Thoracic aorta (tissue), 2 donors: ENCODE results near the gene CHRNB2. TPM values are rescaled to one million over a fixed set of nuclear protein-coding genes. Genes with fewer than 3 reads are reported as not detected.

ENCODE experiments used
- ATAC-seq: fragments of 150-250 bp; one replicate; pipeline ENCODE4 v1.8.0; 2017; ENCODE audit warnings: low read depth; ENCODE audit not compliant: insufficient number of reproducible peaks, low FRiP score
- DNase-seq: peaks from one replicate; pipeline ENCODE4 v3.0.0-alpha.2; 2020; ENCODE audit warnings: low spot score
- H3K27ac ChIP-seq, 2 donors: fragments of 200-600 bp; sonication (generic); 1 replicate in 1 of 2; 2 replicates in 1 of 2; pipeline ENCODE4 v1.5.1; 2016; ENCODE audit warnings: mild to moderate bottlenecking in 2 of 2, moderate library complexity in 2 of 2
- H3K27me3 ChIP-seq: fragments of 200-600 bp; sonication (generic); replicated peaks from 2 replicates; pipeline ENCODE4 v1.6.0; 2016; ENCODE audit warnings: mild to moderate bottlenecking; ENCODE audit not compliant: insufficient read depth
- H3K36me3 ChIP-seq: fragments of 200-600 bp; sonication (generic); one replicate; pipeline ENCODE4 v1.5.1; 2016
- H3K4me1 ChIP-seq, 2 donors: fragments of 200-600 bp; sonication (generic); 1 replicate in 1 of 2; 2 replicates in 1 of 2; pipeline versions ENCODE4 v1.5.1 to v1.6.0; 2016; ENCODE audit warnings: low read depth in 2 of 2, mild to moderate bottlenecking in 1 of 2; ENCODE audit not compliant: control insufficient read depth in 1 of 2
- H3K4me3 ChIP-seq: fragments of 200-600 bp; sonication (generic); 2 replicates; pipeline ENCODE4 v1.5.1; 2016; ENCODE audit warnings: mild to moderate bottlenecking
- H3K9me3 ChIP-seq: fragments of 200-600 bp; sonication (generic); 2 replicates; pipeline ENCODE4 v1.5.1; 2016
- total RNA-seq, 2 donors: library from RNA; depleted of rRNA; stranded (reverse); fragments of >200 nt; gene quantifications; one replicate each; pipeline versions ENCODE4 v1.1.0 to v1.2.3, GENCODE V29; 2016
- TF ChIP-seq, protein P1 (sequence below): fragments of 200-600 bp; sonication (generic); IDR thresholded peaks from one replicate; pipeline ENCODE4 v1.5.1; 2019; ENCODE audit warnings: antibody characterized with exemption

CHRNB2 gene
- total RNA-seq, 2 donors from 2014 or later = not detected

DNA sequence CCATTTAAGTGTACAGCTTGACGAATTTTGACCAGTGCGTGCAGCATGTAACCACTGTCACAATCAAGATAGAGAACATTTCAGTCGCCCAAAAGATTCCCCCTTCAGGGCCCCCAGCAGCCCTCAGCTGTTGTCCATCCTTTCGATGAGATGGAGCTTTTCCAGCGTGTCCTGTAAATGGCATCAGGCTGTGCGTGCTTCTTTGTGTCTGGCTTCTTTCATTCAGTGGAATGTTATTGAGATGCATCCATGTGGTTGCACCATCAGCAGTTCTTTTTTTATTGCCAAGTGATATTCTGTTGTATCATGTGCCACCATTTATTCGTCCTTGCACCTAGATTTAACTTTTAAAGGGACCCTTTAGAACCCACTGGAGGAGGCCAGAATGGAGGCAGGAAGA lies 31.0 kb upstream of the CHRNB2 start:
- no peak overlapping the region for H3K27ac ChIP-seq
- H3K9me3 ChIP-seq = no peaks in the 10 kb centered on the region
- no peaks in the 10 kb centered on the region for H3K36me3 ChIP-seq
- ATAC-seq = no peak
- no peaks in the 10 kb centered on the region for H3K27me3 ChIP-seq
- H3K4me1 ChIP-seq = no peaks in the 10 kb centered on the region
- TF ChIP-seq, protein P1, sequence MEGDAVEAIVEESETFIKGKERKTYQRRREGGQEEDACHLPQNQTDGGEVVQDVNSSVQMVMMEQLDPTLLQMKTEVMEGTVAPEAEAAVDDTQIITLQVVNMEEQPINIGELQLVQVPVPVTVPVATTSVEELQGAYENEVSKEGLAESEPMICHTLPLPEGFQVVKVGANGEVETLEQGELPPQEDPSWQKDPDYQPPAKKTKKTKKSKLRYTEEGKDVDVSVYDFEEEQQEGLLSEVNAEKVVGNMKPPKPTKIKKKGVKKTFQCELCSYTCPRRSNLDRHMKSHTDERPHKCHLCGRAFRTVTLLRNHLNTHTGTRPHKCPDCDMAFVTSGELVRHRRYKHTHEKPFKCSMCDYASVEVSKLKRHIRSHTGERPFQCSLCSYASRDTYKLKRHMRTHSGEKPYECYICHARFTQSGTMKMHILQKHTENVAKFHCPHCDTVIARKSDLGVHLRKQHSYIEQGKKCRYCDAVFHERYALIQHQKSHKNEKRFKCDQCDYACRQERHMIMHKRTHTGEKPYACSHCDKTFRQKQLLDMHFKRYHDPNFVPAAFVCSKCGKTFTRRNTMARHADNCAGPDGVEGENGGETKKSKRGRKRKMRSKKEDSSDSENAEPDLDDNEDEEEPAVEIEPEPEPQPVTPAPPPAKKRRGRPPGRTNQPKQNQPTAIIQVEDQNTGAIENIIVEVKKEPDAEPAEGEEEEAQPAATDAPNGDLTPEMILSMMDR = no peak
- no peak overlapping the region for H3K4me3 ChIP-seq
- no peak for DNase-seq

DNA sequence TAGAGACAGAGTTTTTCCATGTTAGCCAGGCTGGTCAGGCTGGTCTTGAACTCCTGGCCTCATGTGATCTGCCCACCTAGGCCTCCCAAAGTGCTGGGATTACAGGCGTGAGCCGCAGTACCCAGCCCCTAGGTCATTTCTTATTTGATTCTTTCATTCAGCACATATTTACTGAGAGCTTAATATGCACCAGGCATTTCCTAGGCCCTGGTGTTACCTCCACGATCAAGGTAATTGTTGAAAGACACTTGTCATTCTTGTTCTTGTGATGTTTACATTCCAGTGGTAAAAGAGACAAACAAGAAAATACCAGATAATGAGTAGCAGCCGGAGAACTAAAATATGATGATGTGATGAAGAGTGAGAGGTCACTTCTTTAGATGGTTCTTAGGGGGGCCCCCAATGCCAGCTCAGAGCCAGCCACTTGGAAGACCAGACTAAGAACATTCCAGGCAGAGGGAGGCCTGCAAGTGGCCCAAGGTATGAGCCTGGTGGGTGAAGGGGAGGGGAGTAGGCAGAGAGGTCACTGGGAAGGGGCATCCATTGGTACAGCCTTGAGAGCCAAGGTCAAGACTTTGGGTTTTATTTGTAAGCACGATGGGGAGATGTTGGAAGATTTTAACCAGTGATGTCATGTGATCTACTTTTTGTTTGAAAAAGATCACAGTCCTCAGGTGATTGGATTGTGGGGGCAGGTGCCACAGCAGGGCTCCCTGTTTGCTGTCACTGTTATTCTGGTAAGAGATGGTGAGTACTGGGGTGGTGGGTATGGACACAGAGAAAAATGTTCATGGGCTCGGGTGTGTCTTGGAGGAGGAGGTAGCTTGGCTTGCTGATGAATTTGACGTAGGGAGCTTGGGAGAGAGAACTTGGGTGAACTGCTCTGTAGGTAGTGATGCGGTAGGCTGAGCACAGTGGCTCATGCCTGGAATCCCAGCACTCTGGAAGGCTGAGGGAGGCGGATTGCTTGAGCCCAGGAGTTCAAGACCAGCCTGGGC lies 27.8 kb upstream of the CHRNB2 start:
- no peaks in the 10 kb centered on the region for H3K27me3 ChIP-seq
- no peak for ATAC-seq
- H3K27ac ChIP-seq = no peak overlapping the region
- no peaks in the 10 kb centered on the region for H3K9me3 ChIP-seq
- TF ChIP-seq, protein P1 = no peak
- no peak overlapping the region for H3K4me3 ChIP-seq
- no peaks in the 10 kb centered on the region for H3K4me1 ChIP-seq
- H3K36me3 ChIP-seq = no peaks in the 10 kb centered on the region
- DNase-seq = no peak

DNA sequence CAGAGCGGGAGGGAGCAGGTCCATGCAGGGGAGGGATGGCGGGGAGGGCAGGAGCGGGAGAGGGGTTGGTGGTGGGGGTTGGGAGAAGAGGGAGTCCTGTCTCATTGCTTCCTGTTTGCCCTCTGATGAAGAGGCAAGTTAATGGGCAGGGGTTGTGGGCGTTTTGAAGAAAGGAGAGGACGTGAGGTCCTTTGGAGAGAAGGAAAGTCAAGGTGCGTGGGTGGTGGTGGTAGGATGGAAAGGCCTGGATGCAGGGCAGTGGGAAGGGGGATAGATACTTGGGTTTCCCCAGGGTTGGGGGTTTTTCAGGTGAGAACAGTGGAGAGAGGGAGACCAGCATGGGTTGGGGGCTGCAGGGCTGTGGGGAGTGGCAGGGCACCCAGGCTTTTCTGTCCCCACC lies 26.3 kb upstream of the CHRNB2 start:
- Histone ChIP-seq H3K36me3 (no peaks in the 10 kb centered on the region), H3K27ac (no peak overlapping the region), H3K27me3 (no peaks in the 10 kb centered on the region), H3K4me3 (no peak overlapping the region), H3K9me3 (no peaks in the 10 kb centered on the region), H3K4me1 (no peaks in the 10 kb centered on the region)
- TF ChIP-seq, protein P1 = no peak
- DNase-seq (no peak), ATAC-seq (no peak)

DNA sequence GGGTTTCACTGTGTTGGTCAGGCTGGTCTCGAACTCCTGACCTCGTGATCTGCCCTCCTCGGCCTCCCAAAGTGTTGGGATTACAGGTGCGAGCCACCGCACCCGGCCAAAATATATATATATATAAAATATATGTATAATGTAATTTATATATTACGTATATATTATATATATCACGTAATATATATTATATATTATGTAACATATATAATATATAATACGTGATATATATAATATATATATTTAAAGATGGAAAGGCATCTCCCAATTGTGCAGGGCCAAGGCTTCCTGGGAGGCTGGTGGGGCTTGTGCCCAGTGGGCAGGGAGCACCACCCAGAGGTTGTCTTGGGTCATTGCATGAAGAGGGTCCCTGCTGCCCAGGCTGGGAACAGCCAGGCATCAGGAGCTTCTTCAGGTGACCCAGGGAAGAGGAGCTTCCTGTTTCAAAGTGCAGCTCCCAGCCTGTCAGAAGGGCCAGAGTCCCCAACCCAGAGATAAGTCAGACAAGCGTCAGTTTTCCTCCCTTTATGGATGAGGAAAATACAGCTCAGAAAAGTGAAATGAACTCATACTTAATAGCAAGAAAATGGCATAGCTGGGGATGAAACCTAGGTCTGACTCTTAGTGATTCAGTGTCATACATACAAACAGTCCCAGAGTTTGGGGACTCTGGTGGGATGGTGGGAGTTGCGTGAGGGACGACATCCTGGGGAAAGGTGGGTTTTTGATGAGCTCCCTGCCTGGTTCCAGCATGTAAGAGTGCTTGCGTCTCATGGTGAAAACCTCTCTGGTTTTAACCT lies 21.1 kb upstream of the CHRNB2 start:
- Histone ChIP-seq H3K4me3 (no peak overlapping the region), H3K27me3 (no peaks in the 10 kb centered on the region), H3K36me3 (peaks cover 27% of the 10 kb centered on the region), H3K9me3 (no peaks in the 10 kb centered on the region), H3K4me1 (peaks cover 0 to 9% of the 10 kb centered on the region in 2 donors), H3K27ac (no peak overlapping the region)
- DNase-seq = no peak
- TF ChIP-seq, protein P1 = peak; percentile 53
- no peak for ATAC-seq
